ENCODE measurements around the gene DGAT2. TPM values are rescaled to one million over a fixed set of nuclear protein-coding genes. Genes with fewer than 3 reads are reported as not detected.

The DGAT2 gene
- total RNA-seq, 1 experiment from 2014 or later = 1.6 TPM

- Mint-ChIP-seq H3K9me3 (no peaks in the 10 kb centered on the region), H3K4me1 (0 out of 2 replicates have a peak, but pooled peaks cover 3% of the 10 kb centered on the region), H3K27ac (no peak overlapping the region), H3K36me3 (no peaks in the 10 kb centered on the region), H3K4me3 (no peak overlapping the region), H3K27me3 (ENCODE audit: low read depth) (no peaks in the 10 kb centered on the region; the same call in 1 of the 2 replicates)
- TF ChIP-seq ZNF425 (CRISPR knock-in tag; conservative IDR thresholded peaks at IDR 0.05) = no peak
- no peak for TF ChIP-seq ZNF138 (CRISPR knock-in tag; conservative IDR thresholded peaks at IDR 0.05)
- TF ChIP-seq ARID4B (CRISPR knock-in tag; IDR thresholded peaks at IDR 0.05; ENCODE audit: borderline replicate concordance) = no peak
- TF ChIP-seq STAT6 (CRISPR knock-in tag; conservative IDR thresholded peaks at IDR 0.05; ENCODE audit: low read depth) = no peak
- no peak for TF ChIP-seq NFE2L1 (CRISPR knock-in tag; IDR thresholded peaks at IDR 0.05)
- TF ChIP-seq ZNF671 (CRISPR knock-in tag; IDR thresholded peaks at IDR 0.05) = no peak
- no peak for TF ChIP-seq ATF1 (CRISPR knock-in tag; IDR thresholded peaks at IDR 0.05)
- TF ChIP-seq OVOL2 (CRISPR knock-in tag; IDR thresholded peaks at IDR 0.05; ENCODE audit: borderline replicate concordance) = no peak
- no peak for TF ChIP-seq SMAD3 (CRISPR knock-in tag; IDR thresholded peaks at IDR 0.05; ENCODE audit: borderline replicate concordance)
- TF ChIP-seq RORB (CRISPR knock-in tag; IDR thresholded peaks at IDR 0.05) = no peak
- TF ChIP-seq CBFB (CRISPR knock-in tag; IDR thresholded peaks at IDR 0.05; ENCODE audit: low read depth) = no peak
- TF ChIP-seq MXD4 (CRISPR knock-in tag; IDR thresholded peaks at IDR 0.05; ENCODE audit: borderline replicate concordance) = no peak
- CTCF ChIA-PET = no interaction called here
- no peak for DNase-seq (ENCODE audit: low spot score)
- POLR2A ChIA-PET = no interaction called here
- no peak for ATAC-seq
Observed at GRCh38 chr11:75733071-75733430, 35.5 kb upstream of the DGAT2 start.

GRCh38 chr11:75733431-75734107, 35.0 kb upstream of the DGAT2 start:
- ATAC-seq = no peak
- Mint-ChIP-seq H3K9me3 (no peaks in the 10 kb centered on the region), H3K27me3 (ENCODE audit: low read depth) (no peaks in the 10 kb centered on the region; the same call in 1 of the 2 replicates), H3K27ac (no peak overlapping the region), H3K4me3 (no peak overlapping the region), H3K36me3 (no peaks in the 10 kb centered on the region), H3K4me1 (0 out of 2 replicates have a peak, but pooled peaks cover 3% of the 10 kb centered on the region)
- ChIA-PET CTCF (interaction anchor here (2.1 kb wide), 1 partner anchor 10 kb away, joined by 10 read pairs; no protein-coding TSS in a partner anchor), POLR2A (no interaction called here)
- no peak for DNase-seq (ENCODE audit: low spot score)
- TF ChIP-seq ZNF416 (CRISPR knock-in tag; IDR thresholded peaks at IDR 0.05) (no peak), SP1 (CRISPR knock-in tag; conservative IDR thresholded peaks at IDR 0.05) (no peak), ZBTB21 (CRISPR knock-in tag; IDR thresholded peaks at IDR 0.05; ENCODE audit: borderline replicate concordance) (no peak), NR2C2 (CRISPR knock-in tag; IDR thresholded peaks at IDR 0.05) (no peak), ZNF512 (CRISPR knock-in tag; IDR thresholded peaks at IDR 0.05; ENCODE audit: borderline replicate concordance) (no peak), JAZF1 (CRISPR knock-in tag; IDR thresholded peaks at IDR 0.05) (no peak), GABPB1 (CRISPR knock-in tag; IDR thresholded peaks at IDR 0.05) (no peak), KAT7 (CRISPR knock-in tag; IDR thresholded peaks at IDR 0.05; ENCODE audit: borderline replicate concordance) (no peak), E2F5 (CRISPR knock-in tag; IDR thresholded peaks at IDR 0.05) (no peak), ZNF425 (CRISPR knock-in tag; conservative IDR thresholded peaks at IDR 0.05) (no peak)

Measured in WTC11 (cell line).